Activated CD8-positive, alpha-beta T cell treated with anti-CD3 and anti-CD28 coated beads for 36 hours (primary cell): ENCODE results near the gene VSIR. TPM values are rescaled to one million over a fixed set of nuclear protein-coding genes. Genes with fewer than 3 reads are reported as not detected.
A peak's percentile ranks its signal among the peaks of the same experiment; 100 is the strongest.

Experiments
- ATAC-seq: fragments of 200-7000 bp; cut with Tn5 transposase; one replicate; pipeline ENCODE4 v1.10.0; 2021; ENCODE audit warnings: mild to moderate bottlenecking, moderate library complexity
- CTCF ChIA-PET: fragments of 350-600 bp; sonication (Branson Sonifier 250); formaldehyde crosslinking; loops from one replicate; lab custom pipeline; 2021; ENCODE audit warnings: antibody characterized with exemption; lab: Charles Lee
- POLR2A ChIA-PET: fragments of 350-600 bp; sonication (Branson Sonifier 250); formaldehyde crosslinking; loops from one replicate; lab custom pipeline; 2021; ENCODE audit warnings: antibody characterized with exemption; lab: Charles Lee
- DNase-seq: peaks from one replicate; pipeline ENCODE4 v3.0.0-alpha.2; 2020
- H3K27ac Mint-ChIP-seq: one replicate; pipeline ENCODE4 v1.8.0; 2021; ENCODE audit warnings: mild to moderate bottlenecking, mixed read lengths
- H3K27me3 Mint-ChIP-seq: one replicate; pipeline ENCODE4 v1.8.0; 2021; ENCODE audit warnings: mixed read lengths
- H3K36me3 Mint-ChIP-seq: one replicate; pipeline ENCODE4 v1.8.0; 2021; ENCODE audit warnings: low read depth, mixed read lengths
- H3K4me1 Mint-ChIP-seq: one replicate; pipeline ENCODE4 v1.8.0; 2021; ENCODE audit warnings: low read depth, mixed read lengths
- H3K4me3 Mint-ChIP-seq: one replicate; pipeline ENCODE4 v1.8.0; 2021; ENCODE audit warnings: mild to moderate bottlenecking, moderate library complexity, mixed read lengths
- H3K9me3 Mint-ChIP-seq: one replicate; pipeline ENCODE4 v1.8.0; 2021; ENCODE audit warnings: mixed read lengths
- CTCF ChIP-seq: fragments of 200-600 bp; IDR thresholded peaks from one replicate; pipeline ENCODE4 v1.8.0; 2022; ENCODE audit warnings: antibody characterized with exemption, mild to moderate bottlenecking
- intact Hi-C: fragments of 100-400 bp; cut with micrococcal nuclease; formaldehyde crosslinking; loops from one replicate; pipeline ENCODE4 v1.10.0; 2022
- total RNA-seq, 2 experiments: library from RNA; stranded (reverse); gene quantifications; one replicate each; pipeline ENCODE4 v1.2.3, GENCODE V29; 2021

VSIR gene
- total RNA-seq, 2 experiments from 2014 or later, result 59.6 to 61.0 TPM

GRCh38 chr10:71783917-71784678 lies 10.8 kb upstream of the VSIR start:
- H3K36me3 Mint-ChIP-seq, result no peaks in the 10 kb centered on the region
- ATAC-seq, result no peak
- H3K4me1 Mint-ChIP-seq, result peaks cover 12% of the 10 kb centered on the region
- DNase-seq, result no peak
- no peak overlapping the region for H3K27ac Mint-ChIP-seq
- H3K27me3 Mint-ChIP-seq, result no peaks in the 10 kb centered on the region
- no peaks in the 10 kb centered on the region for H3K9me3 Mint-ChIP-seq
- intact Hi-C loops, result no loop called here
- ChIA-PET CTCF (interaction anchor here (1.0 to 2.6 kb wide), 2 partner anchors 10 to 30 kb away, joined by 4 to 11 read pairs; partner anchors contain the start of gene VSIR), POLR2A (no interaction called here)
- no peak overlapping the region for H3K4me3 Mint-ChIP-seq
- TF ChIP-seq CTCF, result no peak

- DNase-seq (no peak), ATAC-seq (no peak)
- no peaks in the 10 kb centered on the region for H3K27me3 Mint-ChIP-seq
- H3K27ac Mint-ChIP-seq, result no peak overlapping the region
- POLR2A ChIA-PET, result interaction anchor here (0.9 to 1.3 kb wide), 2 partner anchors 9 to 13 kb away, joined by 3 to 5 read pairs; no protein-coding TSS in a partner anchor
- no peak overlapping the region for H3K4me3 Mint-ChIP-seq
- peaks cover 12% of the 10 kb centered on the region for H3K4me1 Mint-ChIP-seq
- intact Hi-C loops, result no loop called here
- H3K9me3 Mint-ChIP-seq, result no peaks in the 10 kb centered on the region
- no peak for TF ChIP-seq CTCF
- CTCF ChIA-PET, result interaction anchor here (1.0 to 2.6 kb wide), 3 partner anchors 9 to 86 kb away, joined by 4 to 11 read pairs (median 6); partner anchors contain the start of gene VSIR
- no peaks in the 10 kb centered on the region for H3K36me3 Mint-ChIP-seq
Observed at GRCh38 chr10:71782917-71783490, 9.7 kb upstream of the VSIR start.

GRCh38 chr10:71782221-71782916 lies 9.0 kb upstream of the VSIR start:
- Mint-ChIP-seq H3K4me1 (peaks cover 13% of the 10 kb centered on the region), H3K27me3 (no peaks in the 10 kb centered on the region), H3K36me3 (peaks cover 1% of the 10 kb centered on the region), H3K9me3 (peaks cover 1% of the 10 kb centered on the region), H3K27ac (no peak overlapping the region), H3K4me3 (no peak overlapping the region)
- CTCF ChIA-PET, result interaction anchor here (0.7 to 2.6 kb wide), 5 partner anchors 9 to 85 kb away, joined by 3 to 11 read pairs (median 5); partner anchors contain the start of gene VSIR
- intact Hi-C loops, result no loop called here
- no peak for ATAC-seq
- TF ChIP-seq CTCF, result no peak
- DNase-seq, result no peak
- POLR2A ChIA-PET, result interaction anchor here (0.9 to 1.3 kb wide), 2 partner anchors 8 to 13 kb away, joined by 3 to 5 read pairs; no protein-coding TSS in a partner anchor

- ATAC-seq, result peak; percentile 36
- TF ChIP-seq CTCF, result no peak
- peaks cover 3% of the 10 kb centered on the region for H3K9me3 Mint-ChIP-seq
- no peak overlapping the region for H3K27ac Mint-ChIP-seq
- H3K36me3 Mint-ChIP-seq, result peaks cover 2% of the 10 kb centered on the region
- POLR2A ChIA-PET, result interaction anchor here (0.7 kb wide), 1 partner anchor 32 kb away, joined by 3 read pairs; no protein-coding TSS in a partner anchor
- CTCF ChIA-PET, result interaction anchor here (1.4 kb wide), 2 partner anchors 8 to 56 kb away, joined by 3 to 5 read pairs; partner anchors contain the start of gene VSIR
- no peaks in the 10 kb centered on the region for H3K27me3 Mint-ChIP-seq
- peaks cover 25% of the 10 kb centered on the region for H3K4me1 Mint-ChIP-seq
- DNase-seq, result no peak
- intact Hi-C loops, result no loop called here
- no peak overlapping the region for H3K4me3 Mint-ChIP-seq
Observed at GRCh38 chr10:71780719-71781118, 7.4 kb upstream of the VSIR start.
